ENCODE measurements around the gene PIK3CD.

The PIK3CD gene

GRCh38 chr1:9607352-9607751 is 44.2 kb upstream of the PIK3CD start:
- Histone ChIP-seq H3K27ac (ENCODE audit: low read depth, low read length) (no peak overlapping the region), H3K9me3 (ENCODE audit: control insufficient read depth in 1 of 2, low read length in 2 of 2) (no peaks in the 10 kb centered on the region), H3K4me3 (ENCODE audit: low read depth in 1 of 2, low read length in 2 of 2) (no peak overlapping the region), H3K27me3 (ENCODE audit: control insufficient read depth in 1 of 2, insufficient read depth in 2 of 2, low read length in 2 of 2) (no peaks in the 10 kb centered on the region), H3K4me1 (ENCODE audit: control insufficient read depth in 1 of 2, insufficient read depth in 2 of 2, low read length in 2 of 2) (no peaks in the 10 kb centered on the region), H3K36me3 (ENCODE audit: control insufficient read depth in 1 of 2, insufficient read depth in 2 of 2, low read length in 2 of 2) (peaks cover 11 to 49% of the 10 kb centered on the region in 2 donors), H3K9ac (ENCODE audit: low read depth in 1 of 2, low read length in 2 of 2) (no peak overlapping the region)

GRCh38 chr1:9609998-9610397 is 41.5 kb upstream of the PIK3CD start:
- Histone ChIP-seq H3K4me1 (ENCODE audit: control insufficient read depth in 1 of 2, insufficient read depth in 2 of 2, low read length in 2 of 2) (no peaks in the 10 kb centered on the region), H3K9ac (ENCODE audit: low read depth in 1 of 2, low read length in 2 of 2) (no peak overlapping the region), H3K4me3 (ENCODE audit: low read depth in 1 of 2, low read length in 2 of 2) (no peak overlapping the region), H3K36me3 (ENCODE audit: control insufficient read depth in 1 of 2, insufficient read depth in 2 of 2, low read length in 2 of 2) (peaks cover 6 to 41% of the 10 kb centered on the region in 2 donors), H3K27ac (ENCODE audit: low read depth, low read length) (no peak overlapping the region), H3K9me3 (ENCODE audit: control insufficient read depth in 1 of 2, low read length in 2 of 2) (no peaks in the 10 kb centered on the region), H3K27me3 (ENCODE audit: control insufficient read depth in 1 of 2, insufficient read depth in 2 of 2, low read length in 2 of 2) (no peaks in the 10 kb centered on the region)

DNA sequence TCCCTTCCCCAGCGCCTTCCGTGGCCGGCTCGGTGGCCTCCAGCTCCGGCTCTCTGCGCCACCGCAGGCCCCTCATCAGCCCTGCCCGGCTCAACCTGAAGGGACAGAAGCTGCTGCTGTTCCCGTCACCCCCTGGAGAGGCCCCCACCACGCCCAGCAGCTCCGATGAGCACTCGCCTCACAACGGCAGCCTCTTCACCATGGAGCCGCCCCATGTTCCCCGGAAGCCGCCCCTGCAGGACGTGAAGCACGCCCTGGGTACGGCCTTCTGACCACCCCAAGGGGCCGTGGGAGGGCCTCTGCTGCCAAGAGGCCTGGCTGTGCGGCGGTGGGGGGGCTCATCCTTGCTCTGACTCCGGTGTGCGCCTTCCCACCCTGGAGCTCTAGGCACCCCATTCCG is 41.0 kb upstream of the PIK3CD start:
- peaks cover 6 to 41% of the 10 kb centered on the region in 2 donors for H3K36me3 ChIP-seq (ENCODE audit: control insufficient read depth in 1 of 2, insufficient read depth in 2 of 2, low read length in 2 of 2)

GRCh38 chr1:9611716-9612115 is 39.8 kb upstream of the PIK3CD start:
- Histone ChIP-seq H3K4me3 (ENCODE audit: low read depth in 1 of 2, low read length in 2 of 2) (no peak overlapping the region), H3K27ac (ENCODE audit: low read depth, low read length) (no peak overlapping the region), H3K27me3 (ENCODE audit: control insufficient read depth in 1 of 2, insufficient read depth in 2 of 2, low read length in 2 of 2) (no peaks in the 10 kb centered on the region), H3K9ac (ENCODE audit: low read depth in 1 of 2, low read length in 2 of 2) (no peak overlapping the region), H3K9me3 (ENCODE audit: control insufficient read depth in 1 of 2, low read length in 2 of 2) (no peaks in the 10 kb centered on the region), H3K36me3 (ENCODE audit: control insufficient read depth in 1 of 2, insufficient read depth in 2 of 2, low read length in 2 of 2) (peaks cover 6 to 34% of the 10 kb centered on the region in 2 donors), H3K4me1 (ENCODE audit: control insufficient read depth in 1 of 2, insufficient read depth in 2 of 2, low read length in 2 of 2) (no peaks in the 10 kb centered on the region)

More for the DNA sequence above, 41.0 kb upstream of the PIK3CD start:
- H3K4me3 ChIP-seq (ENCODE audit: low read depth in 1 of 2, low read length in 2 of 2): no peak overlapping the region
- H3K4me1 ChIP-seq (ENCODE audit: control insufficient read depth in 1 of 2, insufficient read depth in 2 of 2, low read length in 2 of 2): no peaks in the 10 kb centered on the region
- no peaks in the 10 kb centered on the region for H3K9me3 ChIP-seq (ENCODE audit: control insufficient read depth in 1 of 2, low read length in 2 of 2)
- no peak overlapping the region for H3K9ac ChIP-seq (ENCODE audit: low read depth in 1 of 2, low read length in 2 of 2)
- H3K27me3 ChIP-seq (ENCODE audit: control insufficient read depth in 1 of 2, insufficient read depth in 2 of 2, low read length in 2 of 2): no peaks in the 10 kb centered on the region
- H3K27ac ChIP-seq (ENCODE audit: low read depth, low read length): no peak overlapping the region

DNA sequence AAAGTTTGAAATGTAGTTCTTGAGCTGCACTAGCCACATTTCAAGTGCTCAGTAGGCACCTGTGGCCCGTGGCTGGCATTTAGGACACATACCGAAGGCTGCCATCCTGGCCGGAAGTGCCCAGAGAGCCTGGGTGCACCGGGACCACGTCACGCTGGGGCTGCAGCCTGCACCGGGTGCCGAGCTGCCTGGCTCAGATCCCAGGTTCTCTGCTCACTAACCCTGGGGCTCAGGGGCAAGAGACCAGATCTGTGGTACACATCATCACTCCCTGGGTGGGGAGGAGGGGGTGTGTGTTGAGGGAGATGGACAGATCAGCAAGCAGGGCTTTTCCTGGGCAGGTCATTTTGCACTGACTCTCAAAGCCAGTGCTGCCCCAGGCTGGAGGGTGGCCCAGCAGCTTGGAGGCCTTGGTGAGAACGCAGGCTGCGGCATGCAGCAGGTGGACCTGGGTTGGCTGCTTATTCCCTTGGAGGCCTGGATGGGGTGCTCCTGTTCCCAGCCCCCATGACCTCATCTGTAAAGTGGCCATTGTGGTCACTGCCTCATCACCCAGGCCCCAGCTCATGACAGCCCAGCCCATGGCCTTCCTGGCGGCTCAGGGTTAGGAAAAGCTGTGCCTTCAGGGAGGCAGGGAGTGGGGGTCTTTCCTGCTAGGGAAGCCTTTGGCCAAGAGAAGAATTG is 39.2 kb upstream of the PIK3CD start:
- no peaks in the 10 kb centered on the region for H3K9me3 ChIP-seq (ENCODE audit: control insufficient read depth in 1 of 2, low read length in 2 of 2)
- no peaks in the 10 kb centered on the region for H3K27me3 ChIP-seq (ENCODE audit: control insufficient read depth in 1 of 2, insufficient read depth in 2 of 2, low read length in 2 of 2)
- H3K9ac ChIP-seq (ENCODE audit: low read depth in 1 of 2, low read length in 2 of 2): no peak overlapping the region
- peaks cover 6 to 33% of the 10 kb centered on the region in 2 donors for H3K36me3 ChIP-seq (ENCODE audit: control insufficient read depth in 1 of 2, insufficient read depth in 2 of 2, low read length in 2 of 2)
- no peaks in the 10 kb centered on the region for H3K4me1 ChIP-seq (ENCODE audit: control insufficient read depth in 1 of 2, insufficient read depth in 2 of 2, low read length in 2 of 2)
- no peak overlapping the region for H3K4me3 ChIP-seq (ENCODE audit: low read depth in 1 of 2, low read length in 2 of 2)
- H3K27ac ChIP-seq (ENCODE audit: low read depth, low read length): no peak overlapping the region

DNA sequence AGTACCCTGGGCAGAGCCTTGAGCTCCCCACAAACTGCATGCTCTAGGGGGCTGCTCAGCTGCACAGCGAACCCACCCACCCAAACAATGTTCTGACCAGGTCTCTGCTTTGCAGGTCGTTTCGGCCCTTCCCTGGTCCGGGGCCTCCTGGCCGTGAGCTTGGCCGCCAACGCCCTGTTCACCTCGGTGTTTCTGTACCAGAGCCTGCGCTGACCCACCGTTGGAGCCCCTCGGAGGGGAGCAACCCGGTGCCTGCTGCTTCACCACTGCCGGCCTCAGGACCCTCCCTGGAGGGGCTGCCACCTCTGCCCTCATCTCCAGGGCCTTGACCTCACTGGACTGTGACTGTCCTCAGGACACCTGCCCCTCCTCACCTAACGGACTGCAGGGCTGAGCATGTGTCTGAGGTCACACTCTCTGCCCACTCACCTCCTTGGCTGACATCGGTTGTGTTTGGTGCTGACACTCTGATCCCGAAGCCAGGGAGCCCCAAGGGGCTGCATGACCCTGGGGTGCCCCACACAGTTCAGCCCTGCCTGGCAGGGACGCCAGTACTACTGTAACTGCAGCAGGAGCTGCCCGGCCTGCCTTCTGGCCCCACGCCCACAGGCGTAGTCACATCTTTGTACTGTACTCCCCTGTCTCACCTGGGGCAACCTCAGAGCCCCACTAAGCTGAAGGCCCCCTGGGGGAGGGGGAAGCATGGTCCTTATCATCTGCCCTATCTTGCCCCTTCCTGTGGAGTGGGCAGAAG is 38.5 kb upstream of the PIK3CD start:
- H3K36me3 ChIP-seq (ENCODE audit: control insufficient read depth in 1 of 2, insufficient read depth in 2 of 2, low read length in 2 of 2): peaks cover 6 to 33% of the 10 kb centered on the region in 2 donors
- H3K9ac ChIP-seq (ENCODE audit: low read depth in 1 of 2, low read length in 2 of 2): no peak overlapping the region

GRCh38 chr1:9613625-9614299 is 37.8 kb upstream of the PIK3CD start:
- H3K27ac ChIP-seq (ENCODE audit: low read depth, low read length): no peak overlapping the region
- no peaks in the 10 kb centered on the region for H3K4me1 ChIP-seq (ENCODE audit: control insufficient read depth in 1 of 2, insufficient read depth in 2 of 2, low read length in 2 of 2)
- no peak overlapping the region for H3K4me3 ChIP-seq (ENCODE audit: low read depth in 1 of 2, low read length in 2 of 2)
- H3K9ac ChIP-seq (ENCODE audit: low read depth in 1 of 2, low read length in 2 of 2): no peak overlapping the region
- H3K36me3 ChIP-seq (ENCODE audit: control insufficient read depth in 1 of 2, insufficient read depth in 2 of 2, low read length in 2 of 2): peaks cover under 1 to 30% of the 10 kb centered on the region in 2 donors
- H3K9me3 ChIP-seq (ENCODE audit: control insufficient read depth in 1 of 2, low read length in 2 of 2): no peaks in the 10 kb centered on the region
- peaks cover 4 to 5% of the 10 kb centered on the region in 2 donors for H3K27me3 ChIP-seq (ENCODE audit: control insufficient read depth in 1 of 2, insufficient read depth in 2 of 2, low read length in 2 of 2)

More for the DNA sequence above, 38.5 kb upstream of the PIK3CD start:
- Histone ChIP-seq H3K9me3 (ENCODE audit: control insufficient read depth in 1 of 2, low read length in 2 of 2) (no peaks in the 10 kb centered on the region), H3K27ac (ENCODE audit: low read depth, low read length) (no peak overlapping the region), H3K27me3 (ENCODE audit: control insufficient read depth in 1 of 2, insufficient read depth in 2 of 2, low read length in 2 of 2) (peaks cover 4 to 5% of the 10 kb centered on the region in 2 donors), H3K4me3 (ENCODE audit: low read depth in 1 of 2, low read length in 2 of 2) (no peak overlapping the region), H3K4me1 (ENCODE audit: control insufficient read depth in 1 of 2, insufficient read depth in 2 of 2, low read length in 2 of 2) (no peaks in the 10 kb centered on the region)

DNA sequence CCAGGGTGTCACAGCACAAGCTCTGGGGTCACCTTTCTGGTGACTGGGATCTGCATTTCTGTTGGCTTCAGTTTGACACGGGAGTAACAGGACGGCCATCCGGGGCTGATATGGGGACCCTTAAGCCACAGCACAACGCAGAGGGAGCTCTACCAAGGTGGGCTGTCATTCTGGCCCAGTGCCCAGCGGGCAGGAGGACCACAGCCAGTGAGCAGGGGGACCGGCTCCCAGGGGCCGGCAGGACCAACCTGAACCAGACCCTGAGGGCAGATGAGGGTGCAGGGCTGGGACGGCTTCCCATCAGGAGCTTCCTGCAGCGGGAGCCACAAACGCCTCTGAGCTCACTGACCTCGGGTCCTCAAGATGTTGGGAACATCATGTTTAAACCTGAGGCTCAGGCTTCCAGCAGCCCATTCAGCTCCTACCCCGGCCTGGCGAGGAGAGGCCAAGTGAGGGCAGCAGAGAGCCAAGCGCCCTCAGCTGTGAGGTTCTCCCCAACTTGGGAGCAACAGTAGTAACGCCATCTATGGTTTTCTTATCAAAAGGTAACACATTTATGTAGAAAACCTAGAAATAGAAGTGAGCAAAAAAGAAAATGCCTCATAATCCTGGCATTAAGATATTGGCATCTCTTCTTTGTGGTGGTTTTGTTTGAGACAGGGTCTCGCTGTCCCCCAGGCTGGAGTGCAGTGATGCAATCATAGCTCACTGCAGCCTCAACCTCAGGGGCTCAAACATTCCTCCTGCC is 36.0 kb upstream of the PIK3CD start:
- Histone ChIP-seq H3K4me3 (ENCODE audit: low read depth in 1 of 2, low read length in 2 of 2) (no peak overlapping the region), H3K27ac (ENCODE audit: low read depth, low read length) (no peak overlapping the region), H3K36me3 (ENCODE audit: control insufficient read depth in 1 of 2, insufficient read depth in 2 of 2, low read length in 2 of 2) (peaks cover 0 to 14% of the 10 kb centered on the region in 2 donors), H3K9ac (ENCODE audit: low read depth in 1 of 2, low read length in 2 of 2) (no peak overlapping the region), H3K9me3 (ENCODE audit: control insufficient read depth in 1 of 2, low read length in 2 of 2) (no peaks in the 10 kb centered on the region), H3K4me1 (ENCODE audit: control insufficient read depth in 1 of 2, insufficient read depth in 2 of 2, low read length in 2 of 2) (no peaks in the 10 kb centered on the region), H3K27me3 (ENCODE audit: control insufficient read depth in 1 of 2, insufficient read depth in 2 of 2, low read length in 2 of 2) (peaks cover 4 to 5% of the 10 kb centered on the region in 2 donors)

- H3K4me3 ChIP-seq (ENCODE audit: low read depth in 1 of 2, low read length in 2 of 2): no peak overlapping the region
- H3K4me1 ChIP-seq (ENCODE audit: control insufficient read depth in 1 of 2, insufficient read depth in 2 of 2, low read length in 2 of 2): no peaks in the 10 kb centered on the region
- no peaks in the 10 kb centered on the region for H3K36me3 ChIP-seq (ENCODE audit: control insufficient read depth in 1 of 2, insufficient read depth in 2 of 2, low read length in 2 of 2)
- no peaks in the 10 kb centered on the region for H3K9me3 ChIP-seq (ENCODE audit: control insufficient read depth in 1 of 2, low read length in 2 of 2)
- no peak overlapping the region for H3K9ac ChIP-seq (ENCODE audit: low read depth in 1 of 2, low read length in 2 of 2)
- H3K27ac ChIP-seq (ENCODE audit: low read depth, low read length): no peak overlapping the region
- peaks cover 4 to 5% of the 10 kb centered on the region in 2 donors for H3K27me3 ChIP-seq (ENCODE audit: control insufficient read depth in 1 of 2, insufficient read depth in 2 of 2, low read length in 2 of 2)
Measured at GRCh38 chr1:9618909-9619679, 32.4 kb upstream of the PIK3CD start.

Data from duodenal mucosa (tissue), 2 donors.